Measurements from ENCODE around the gene RAD51B.

DNA sequence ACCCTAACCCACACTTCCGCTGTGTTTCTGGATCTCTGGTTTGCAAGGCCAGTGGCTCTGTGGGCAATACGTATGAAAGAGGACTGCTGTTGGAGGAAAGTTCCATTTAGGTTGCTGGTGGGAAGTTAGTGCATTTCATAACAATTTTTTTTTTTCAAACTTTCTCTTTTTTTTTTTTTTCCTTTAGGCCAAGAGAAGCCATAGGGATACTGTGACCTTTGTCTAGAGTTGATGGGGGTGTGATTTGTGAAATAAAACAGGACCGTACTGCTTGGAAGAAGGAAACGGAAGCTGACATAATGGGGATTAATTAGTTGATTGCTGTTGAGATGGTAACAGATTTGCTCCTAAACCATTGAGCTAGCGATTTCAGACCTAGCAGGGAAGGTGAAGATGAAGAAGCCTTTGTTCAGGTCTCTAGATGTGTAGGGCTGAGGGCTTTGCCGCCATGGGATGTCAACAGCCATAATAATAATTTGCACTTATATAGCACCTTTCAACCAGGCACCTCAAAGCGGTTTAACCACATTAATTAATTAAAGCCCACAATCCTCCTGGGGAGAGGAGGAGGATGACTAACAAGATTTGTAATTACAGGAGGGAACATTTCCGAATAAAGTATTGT, 658.0 kb downstream of the RAD51B start:
- no peak for TF ChIP-seq POLR2A (IDR thresholded peaks at IDR 0.05)
- TF ChIP-seq, protein P1, sequence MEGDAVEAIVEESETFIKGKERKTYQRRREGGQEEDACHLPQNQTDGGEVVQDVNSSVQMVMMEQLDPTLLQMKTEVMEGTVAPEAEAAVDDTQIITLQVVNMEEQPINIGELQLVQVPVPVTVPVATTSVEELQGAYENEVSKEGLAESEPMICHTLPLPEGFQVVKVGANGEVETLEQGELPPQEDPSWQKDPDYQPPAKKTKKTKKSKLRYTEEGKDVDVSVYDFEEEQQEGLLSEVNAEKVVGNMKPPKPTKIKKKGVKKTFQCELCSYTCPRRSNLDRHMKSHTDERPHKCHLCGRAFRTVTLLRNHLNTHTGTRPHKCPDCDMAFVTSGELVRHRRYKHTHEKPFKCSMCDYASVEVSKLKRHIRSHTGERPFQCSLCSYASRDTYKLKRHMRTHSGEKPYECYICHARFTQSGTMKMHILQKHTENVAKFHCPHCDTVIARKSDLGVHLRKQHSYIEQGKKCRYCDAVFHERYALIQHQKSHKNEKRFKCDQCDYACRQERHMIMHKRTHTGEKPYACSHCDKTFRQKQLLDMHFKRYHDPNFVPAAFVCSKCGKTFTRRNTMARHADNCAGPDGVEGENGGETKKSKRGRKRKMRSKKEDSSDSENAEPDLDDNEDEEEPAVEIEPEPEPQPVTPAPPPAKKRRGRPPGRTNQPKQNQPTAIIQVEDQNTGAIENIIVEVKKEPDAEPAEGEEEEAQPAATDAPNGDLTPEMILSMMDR (IDR thresholded peaks at IDR 0.05), result no peak
- TF ChIP-seq POLR2AphosphoS5 (IDR thresholded peaks at IDR 0.05), result no peak
- no peak for TF ChIP-seq EP300 (IDR thresholded peaks at IDR 0.05)
